Endothelial cell of umbilical vein (primary cell): ENCODE measurements around the gene VTA1. TPM values are rescaled to one million over a fixed set of nuclear protein-coding genes. Genes with fewer than 3 reads are reported as not detected.

Experiments
- BruUV-seq: library from RNA; stranded (reverse); fragments of 400-500 nt; replicated peaks from 2 replicates; lab custom pipeline; 2021; lab: Mats Ljungman, UMichigan
- CTCF ChIA-PET: fragments of 300-600, 350-600 bp; sonication (Branson Sonifier 250); formaldehyde crosslinking; loops from one replicate; lab custom pipeline; 2021; ENCODE audit warnings: antibody characterized with exemption, inconsistent platforms; lab: Charles Lee
- POLR2A ChIA-PET: fragments of 300-600, 350-600 bp; sonication (Branson Sonifier 250); formaldehyde crosslinking; loops from one replicate; lab custom pipeline; 2021; ENCODE audit warnings: antibody characterized with exemption, inconsistent platforms; lab: Charles Lee
- DNase-seq: peaks from one replicate; pipeline ENCODE4 v3.0.0-alpha.2; 2011; ENCODE audit warnings: low read depth, low spot score
- FAIRE-seq: peaks from 2 replicates; lab custom pipeline; 2011; peaks lifted over from hg19 to GRCh38; lab: Jason Lieb, UNC
- H2AFZ ChIP-seq: 2 replicates; pipeline ENCODE4 v1.6.0; 2012; ENCODE audit warnings: low read depth, low read length, control low read depth, inconsistent platforms
- H3K27ac ChIP-seq: 2 replicates; pipeline ENCODE4 v1.5.1; 2011; ENCODE audit warnings: low read depth, mild to moderate bottlenecking, control low read depth, low read length, moderate library complexity; ENCODE audit not compliant: insufficient read depth
- H3K27me3 ChIP-seq, 2 experiments: 2 replicates each; pipeline versions ENCODE4 v1.6.0 to v1.6.1; 2011; ENCODE audit warnings: low read length in 2 of 2, mixed read lengths in 1 of 2; ENCODE audit not compliant: control insufficient read depth in 2 of 2, insufficient read depth in 2 of 2
- H3K36me3 ChIP-seq, 2 experiments: 2 replicates in 1 of 2; 3 replicates in 1 of 2; pipeline ENCODE4 v1.5.1; 2011; ENCODE audit warnings: low read length in 2 of 2, mild to moderate bottlenecking in 1 of 2, moderate library complexity in 1 of 2; ENCODE audit not compliant: control insufficient read depth in 2 of 2, insufficient read depth in 2 of 2; ENCODE audit errors: extremely low read depth in 1 of 2
- H3K4me1 ChIP-seq: 3 replicates; pipeline ENCODE4 v1.5.1; 2011; ENCODE audit warnings: mild to moderate bottlenecking, low read length; ENCODE audit not compliant: control insufficient read depth, insufficient read depth; ENCODE audit errors: extremely low read depth
- H3K4me2 ChIP-seq: 2 replicates; pipeline ENCODE4 v1.6.1; 2011; ENCODE audit warnings: low read length, control low read depth, mixed read lengths; ENCODE audit not compliant: insufficient read depth
- H3K4me3 ChIP-seq, 3 experiments: fragments of 200-600 bp in 1 of 3; sonication (generic), shearing (Covaris generic) in 1 of 3; replicated peaks in 1 of 3; 2 replicates each; pipeline ENCODE4 v1.5.1; 2011 to 2016; ENCODE audit warnings: control low read depth in 3 of 3, low read length in 3 of 3, mild to moderate bottlenecking in 2 of 3, inconsistent platforms in 1 of 3, low read depth in 1 of 3, moderate library complexity in 1 of 3; ENCODE audit not compliant: insufficient read depth in 1 of 3
- H3K79me2 ChIP-seq: 2 replicates; pipeline ENCODE4 v1.6.0; 2012; ENCODE audit warnings: low read length, inconsistent platforms; ENCODE audit not compliant: control insufficient read depth, insufficient read depth
- H3K9ac ChIP-seq: replicated peaks from 2 replicates; pipeline ENCODE3; 2011; ENCODE audit warnings: low read length, control low read depth; ENCODE audit not compliant: insufficient read depth; ENCODE audit errors: extremely low read depth
- H3K9me1 ChIP-seq: replicated peaks from 3 replicates; pipeline ENCODE4 v1.6.0; 2011; ENCODE audit warnings: mild to moderate bottlenecking, low read length; ENCODE audit not compliant: control insufficient read depth, insufficient read depth; ENCODE audit errors: extremely low read depth
- H3K9me3 ChIP-seq: replicated peaks from 2 replicates; pipeline ENCODE4 v1.5.1; 2012; ENCODE audit warnings: low read length, inconsistent platforms; ENCODE audit not compliant: control insufficient read depth, insufficient read depth
- H4K20me1 ChIP-seq: replicated peaks from 2 replicates; pipeline ENCODE3; 2011; ENCODE audit warnings: mild to moderate bottlenecking, low read length; ENCODE audit not compliant: control insufficient read depth, insufficient read depth; ENCODE audit errors: extremely low read depth
- CTCF ChIP-seq, 2 donors: IDR thresholded peaks; 1 replicate in 1 of 2; 2 replicates in 1 of 2; pipeline ENCODE4 v1.5.1; 2011; ENCODE audit warnings: low read length in 2 of 2, mild to moderate bottlenecking in 2 of 2, moderate library complexity in 2 of 2, control low read depth in 1 of 2, inconsistent platforms in 1 of 2, low read depth in 1 of 2; ENCODE audit not compliant: insufficient read depth in 1 of 2; ENCODE audit errors: extremely low read depth in 1 of 2
- EZH2 ChIP-seq: IDR thresholded peaks from 2 replicates; pipeline ENCODE4 v1.6.1; 2012; ENCODE audit warnings: borderline replicate concordance, low read depth, mild to moderate bottlenecking, moderate library complexity, low read length, inconsistent platforms; ENCODE audit not compliant: severe bottlenecking
- FOS ChIP-seq: IDR thresholded peaks from 2 replicates; pipeline ENCODE4 v1.6.1; 2011; ENCODE audit warnings: mild to moderate bottlenecking, low read length, moderate library complexity, borderline replicate concordance; ENCODE audit not compliant: insufficient read depth
- GATA2 ChIP-seq: IDR thresholded peaks from 2 replicates; pipeline ENCODE4 v1.7.0; 2011; ENCODE audit warnings: low read depth, mild to moderate bottlenecking, moderate library complexity, mixed read lengths, low read length; ENCODE audit not compliant: insufficient read length, insufficient read depth
- JUN ChIP-seq: IDR thresholded peaks from 2 replicates; pipeline ENCODE4 v1.6.1; 2011; ENCODE audit warnings: borderline replicate concordance, low read depth; ENCODE audit not compliant: insufficient read length, insufficient read depth
- MAX ChIP-seq: IDR thresholded peaks from 2 replicates; pipeline ENCODE4 v1.6.1; 2011; ENCODE audit not compliant: insufficient read depth, insufficient read length
- MYC ChIP-seq: IDR thresholded peaks from one replicate; pipeline ENCODE4 v1.6.1; 2011; ENCODE audit warnings: mild to moderate bottlenecking, low read depth, low read length
- POLR2A ChIP-seq: IDR thresholded peaks from 2 replicates; pipeline ENCODE4 v1.6.1; 2012; ENCODE audit warnings: low read depth, mild to moderate bottlenecking, control low read depth, low read length
- POLR2AphosphoS5 ChIP-seq: IDR thresholded peaks from 2 replicates; pipeline ENCODE4 v1.6.1; 2012; ENCODE audit warnings: low read depth, mild to moderate bottlenecking, control low read depth, low read length, moderate library complexity; ENCODE audit not compliant: insufficient read depth
- dilution Hi-C: fragments of 300-500 bp; cut with MboI; formaldehyde crosslinking; loops from one replicate; pipeline ENCODE4 v1.15.0; 2019; ENCODE audit warnings: low sequenced_read_pairs; ENCODE audit not compliant: extremely low pct_ligation_motif_present
- intact Hi-C: fragments of 100-400 bp; cut with micrococcal nuclease; formaldehyde crosslinking; loops from one replicate; pipeline ENCODE4 v1.10.0; 2022
- polyA plus RNA-seq, 4 experiments: library from polyadenylated mRNA; depleted of rRNA in 3 of 4; stranded (reverse) in 3 of 4; unstranded in 1 of 4; fragments of >200 nt; gene quantifications; 2 replicates each; pipeline versions ENCODE4 v1.2.1 to v1.2.3, GENCODE V29; 2011 to 2012; ENCODE audit warnings: missing spikeins in 1 of 4
- total RNA-seq: library from RNA; stranded (reverse); gene quantifications from 2 replicates; pipeline ENCODE4 v1.2.3, GENCODE V29; 2021

Gene VTA1
- total and polyA plus RNA-seq, 2 donors (not counting 3 experiments of a cell fraction or from before 2014, with no cell fraction given), result 39.0 to 40.9 TPM

GRCh38 chr6:142236691-142237090 lies 89.6 kb downstream of the VTA1 start:
- no TSS peak for BruUV-seq
- Histone ChIP-seq H3K36me3 (no peaks in the 10 kb centered on the region), H3K4me3 (no peak overlapping the region), H3K9ac (no peak overlapping the region), H3K79me2 (no peaks in the 10 kb centered on the region), H3K27ac (no peak overlapping the region), H3K4me2 (no peak overlapping the region), H3K9me3 (no peaks in the 10 kb centered on the region), H3K9me1 (no peaks in the 10 kb centered on the region), H4K20me1 (no peaks in the 10 kb centered on the region), H3K27me3 (no peaks in the 10 kb centered on the region), H2AFZ (no peak overlapping the region), H3K4me1 (no peaks in the 10 kb centered on the region)
- ChIA-PET CTCF (no interaction called here), POLR2A (no interaction called here)
- TF ChIP-seq GATA2, result no peak
- TF ChIP-seq POLR2AphosphoS5, result no peak
- TF ChIP-seq MYC, result no peak
- no peak for TF ChIP-seq POLR2A
- no peak for TF ChIP-seq EZH2
- TF ChIP-seq MAX, result no peak
- no peak for TF ChIP-seq FOS
- TF ChIP-seq JUN, result no peak
- no peak for TF ChIP-seq CTCF (IDR thresholded peaks at IDR 0.05; ENCODE audit: extremely low read depth in 1 of 2, insufficient read depth in 1 of 2, low read depth in 1 of 2, low read length in 2 of 2)
- dilution Hi-C loops, result no loop called here
- no peak for FAIRE-seq
- intact Hi-C loops, result no loop called here
- no peak for DNase-seq
